ENCODE measurements around the gene TFAP2D. TPM values are rescaled to one million over a fixed set of nuclear protein-coding genes. Genes with fewer than 3 reads are reported as not detected.

The TFAP2D gene
- total and polyA plus RNA-seq, 7 experiments from 2014 or later = not detected

- ChIA-PET POLR2A (no interaction called here), CTCF (no interaction called here)
- H3K36me3 Mint-ChIP-seq = peaks cover 0 to 14% (median 2%) of the 10 kb centered on the region in 5 donors
- H3K4me3 Mint-ChIP-seq = peak overlapping the region in 2 of 10 donors; percentile 12 to 47
- H3K27me3 Mint-ChIP-seq = peaks cover 50 to 82% (median 77%) of the 10 kb centered on the region in 5 donors
- no peak overlapping the region for H3K27ac Mint-ChIP-seq
- ATAC-seq (no peak), DNase-seq (no peak)
- peaks cover 0 to 8% (median 3%) of the 10 kb centered on the region in 11 donors for H3K9me3 Mint-ChIP-seq
- no peaks in the 10 kb centered on the region for H3K36me3 ChIP-seq (ENCODE audit: control insufficient read depth in 2 of 3, insufficient read depth in 3 of 3, low read length in 3 of 3)
- H3K27me3 ChIP-seq (ENCODE audit: control insufficient read depth in 2 of 2, insufficient read depth in 2 of 2, low read length in 2 of 2) = peaks cover 0 to 22% of the 10 kb centered on the region in 2 donors
- H3K4me3 ChIP-seq (ENCODE audit: low read length) = no peak overlapping the region
- H3K27ac ChIP-seq (ENCODE audit: low read depth, low read length) = no peak overlapping the region
- H3K4me1 Mint-ChIP-seq = peaks cover 9 to 36% (median 30%) of the 10 kb centered on the region in 7 donors
- H3K4me1 ChIP-seq (ENCODE audit: control insufficient read depth in 2 of 2, insufficient read depth in 2 of 2, low read length in 2 of 2) = peaks cover 0 to 5% of the 10 kb centered on the region in 2 donors
- H3K9me3 ChIP-seq (ENCODE audit: control insufficient read depth in 2 of 3, low read length in 3 of 3) = no peaks in the 10 kb centered on the region
- intact Hi-C loops (cut with micrococcal nuclease) = loop anchor here (1.0 to 10.0 kb wide), 9 partner anchors 100 to 1845 kb away; no protein-coding TSS in a partner anchor
These were observed 103.8 kb downstream of the TFAP2D start for GRCh38 chr6:50816947-50817645.

GRCh38 chr6:50817646-50817950 lies 104.3 kb downstream of the TFAP2D start:
- no peak overlapping the region for H3K27ac ChIP-seq (ENCODE audit: low read depth, low read length)
- peaks cover 50 to 83% (median 82%) of the 10 kb centered on the region in 5 donors for H3K27me3 Mint-ChIP-seq
- peaks cover 9 to 40% (median 33%) of the 10 kb centered on the region in 7 donors for H3K4me1 Mint-ChIP-seq
- H3K36me3 ChIP-seq (ENCODE audit: control insufficient read depth in 2 of 3, insufficient read depth in 3 of 3, low read length in 3 of 3) = no peaks in the 10 kb centered on the region
- H3K9me3 ChIP-seq (ENCODE audit: control insufficient read depth in 2 of 3, low read length in 3 of 3) = no peaks in the 10 kb centered on the region
- peaks cover 0 to 26% of the 10 kb centered on the region in 2 donors for H3K27me3 ChIP-seq (ENCODE audit: control insufficient read depth in 2 of 2, insufficient read depth in 2 of 2, low read length in 2 of 2)
- intact Hi-C loops (cut with micrococcal nuclease) = loop anchor here (2.0 to 10.0 kb wide), 5 partner anchors 101 to 1845 kb away; no protein-coding TSS in a partner anchor
- H3K9me3 Mint-ChIP-seq = peaks cover 0 to 13% (median 3%) of the 10 kb centered on the region in 11 donors
- H3K36me3 Mint-ChIP-seq = peaks cover 0 to 14% (median 2%) of the 10 kb centered on the region in 5 donors
- no peak overlapping the region for H3K27ac Mint-ChIP-seq
- ChIA-PET POLR2A (no interaction called here), CTCF (no interaction called here)
- no peak for DNase-seq
- no peak overlapping the region for H3K4me3 Mint-ChIP-seq
- H3K4me3 ChIP-seq (ENCODE audit: low read length) = no peak overlapping the region
- no peak for ATAC-seq
- H3K4me1 ChIP-seq (ENCODE audit: control insufficient read depth in 2 of 2, insufficient read depth in 2 of 2, low read length in 2 of 2) = peaks cover 0 to 5% of the 10 kb centered on the region in 2 donors

DNA sequence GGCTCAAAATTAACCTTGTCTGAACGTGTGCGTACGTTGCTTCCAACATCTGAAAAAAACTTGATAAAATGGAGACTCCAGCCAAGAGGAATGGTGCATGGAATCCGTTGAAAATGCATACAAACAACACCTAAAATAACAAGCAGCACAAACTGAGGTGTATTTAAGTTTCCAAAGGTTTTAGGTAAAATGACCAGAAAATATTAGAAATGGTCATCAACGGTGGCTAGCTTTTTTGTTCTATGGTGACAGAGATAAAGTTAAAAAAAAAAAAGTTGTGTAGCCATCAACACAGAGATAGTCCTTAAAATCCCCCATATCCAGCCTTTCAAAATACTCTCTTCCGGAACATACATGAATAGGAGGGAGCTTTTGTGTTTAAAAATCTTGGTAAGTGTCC lies 104.7 kb downstream of the TFAP2D start:
- H3K9me3 Mint-ChIP-seq = peaks cover 0 to 13% (median 3%) of the 10 kb centered on the region in 11 donors
- peaks cover 9 to 40% (median 33%) of the 10 kb centered on the region in 7 donors for H3K4me1 Mint-ChIP-seq
- POLR2A ChIA-PET = no interaction called here
- peaks cover 54 to 87% (median 85%) of the 10 kb centered on the region in 5 donors for H3K27me3 Mint-ChIP-seq
- H3K36me3 Mint-ChIP-seq = peaks cover 0 to 14% (median 2%) of the 10 kb centered on the region in 5 donors
- Histone ChIP-seq H3K27ac (ENCODE audit: low read depth, low read length) (no peak overlapping the region), H3K36me3 (ENCODE audit: control insufficient read depth in 2 of 3, insufficient read depth in 3 of 3, low read length in 3 of 3) (no peaks in the 10 kb centered on the region), H3K9me3 (ENCODE audit: control insufficient read depth in 2 of 3, low read length in 3 of 3) (no peaks in the 10 kb centered on the region), H3K4me1 (ENCODE audit: control insufficient read depth in 2 of 2, insufficient read depth in 2 of 2, low read length in 2 of 2) (peaks cover 0 to 5% of the 10 kb centered on the region in 2 donors), H3K27me3 (ENCODE audit: control insufficient read depth in 2 of 2, insufficient read depth in 2 of 2, low read length in 2 of 2) (peaks cover 0 to 26% of the 10 kb centered on the region in 2 donors), H3K4me3 (ENCODE audit: low read length) (no peak overlapping the region)
- CTCF ChIA-PET = no interaction called here
- H3K4me3 Mint-ChIP-seq = no peak overlapping the region
- no peak overlapping the region for H3K27ac Mint-ChIP-seq
- DNase-seq (no peak), ATAC-seq (no peak)
- intact Hi-C loops (cut with micrococcal nuclease) = loop anchor here (2.0 to 10.0 kb wide), 5 partner anchors 27 to 1844 kb away; no protein-coding TSS in a partner anchor

DNA sequence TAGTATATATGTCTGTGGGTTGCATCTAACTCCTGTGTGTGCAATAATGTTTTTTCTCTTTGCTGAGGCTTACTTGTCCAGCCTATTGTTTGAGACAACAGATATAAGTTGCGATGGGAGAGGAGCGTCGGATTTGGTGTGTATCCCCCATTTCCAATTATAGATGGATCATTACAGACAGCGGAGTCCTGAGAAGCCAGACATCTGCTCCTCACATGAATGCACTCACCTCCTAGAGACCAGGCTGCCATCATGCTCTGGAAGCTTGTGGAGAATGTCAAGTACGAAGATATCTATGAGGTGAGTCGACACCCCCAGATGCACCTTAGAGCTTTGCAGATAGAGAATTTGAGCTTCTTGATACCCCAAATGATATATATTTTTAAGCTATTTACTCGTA lies 105.3 kb downstream of the TFAP2D start, which contains the start of gene TFAP2B:
Gene TFAP2B, plus strand, starts transcription at position 199 of the 400 bp plus-strand sequence. Its CDS starts 21 bp downstream, at position 220.
- peaks cover 0 to 26% of the 10 kb centered on the region in 2 donors for H3K27me3 ChIP-seq (ENCODE audit: control insufficient read depth in 2 of 2, insufficient read depth in 2 of 2, low read length in 2 of 2)
- intact Hi-C loops (cut with micrococcal nuclease) = loop anchor here (2.0 to 10.0 kb wide), 5 partner anchors 26 to 1844 kb away; no protein-coding TSS in a partner anchor

GRCh38 chr6:50819466-50819903 lies 106.2 kb downstream of the TFAP2D start:
- no peak overlapping the region for H3K27ac ChIP-seq (ENCODE audit: low read depth, low read length)
- Mint-ChIP-seq H3K36me3 (peaks cover 0 to 14% (median 2%) of the 10 kb centered on the region in 5 donors), H3K4me3 (peak overlapping the region in 2 of 10 donors; percentile 35 to 59), H3K27me3 (peaks cover 69 to 91% (median 88%) of the 10 kb centered on the region in 5 donors), H3K4me1 (peaks cover 9 to 40% (median 33%) of the 10 kb centered on the region in 7 donors), H3K9me3 (peaks cover 0 to 13% (median 4%) of the 10 kb centered on the region in 11 donors), H3K27ac (no peak overlapping the region)
- CTCF ChIA-PET = no interaction called here
- ATAC-seq (no peak), DNase-seq (peak in 1 of 9 donors; percentile 23)
- peaks cover 0 to 27% of the 10 kb centered on the region in 2 donors for H3K27me3 ChIP-seq (ENCODE audit: control insufficient read depth in 2 of 2, insufficient read depth in 2 of 2, low read length in 2 of 2)
- H3K36me3 ChIP-seq (ENCODE audit: control insufficient read depth in 2 of 3, insufficient read depth in 3 of 3, low read length in 3 of 3) = no peaks in the 10 kb centered on the region
- no peak overlapping the region for H3K4me3 ChIP-seq (ENCODE audit: low read length)
- H3K4me1 ChIP-seq (ENCODE audit: control insufficient read depth in 2 of 2, insufficient read depth in 2 of 2, low read length in 2 of 2) = peaks cover 0 to 5% of the 10 kb centered on the region in 2 donors
- no peaks in the 10 kb centered on the region for H3K9me3 ChIP-seq (ENCODE audit: control insufficient read depth in 2 of 3, low read length in 3 of 3)
- POLR2A ChIA-PET = no interaction called here
- intact Hi-C loops (cut with micrococcal nuclease) = loop anchor here (2.0 to 10.0 kb wide), 5 partner anchors 25 to 1843 kb away; no protein-coding TSS in a partner anchor

More for the DNA sequence above, 105.3 kb downstream of the TFAP2D start, which contains the start of gene TFAP2B:
- Histone ChIP-seq H3K4me3 (ENCODE audit: low read length) (no peak within 1 kb of the TSS), H3K27ac (ENCODE audit: low read depth, low read length) (no peak within 1 kb of the TSS), H3K36me3 (ENCODE audit: control insufficient read depth in 2 of 3, insufficient read depth in 3 of 3, low read length in 3 of 3) (no peaks in the 10 kb centered on the region), H3K9me3 (ENCODE audit: control insufficient read depth in 2 of 3, low read length in 3 of 3) (no peaks in the 10 kb centered on the region), H3K4me1 (ENCODE audit: control insufficient read depth in 2 of 2, insufficient read depth in 2 of 2, low read length in 2 of 2) (peaks cover 0 to 5% of the 10 kb centered on the region in 2 donors)
- H3K27me3 Mint-ChIP-seq = peaks cover 61 to 91% (median 88%) of the 10 kb centered on the region in 5 donors
- ChIA-PET POLR2A (no interaction called here), CTCF (no interaction called here)
- H3K27ac Mint-ChIP-seq = no peak within 1 kb of the TSS
- H3K4me3 Mint-ChIP-seq = peak within 1 kb of the TSS in 3 of 10 donors; percentile 18 to 59 (median 35)
- peaks cover 0 to 14% (median 2%) of the 10 kb centered on the region in 5 donors for H3K36me3 Mint-ChIP-seq
- DNase-seq = no peak
- peaks cover 0 to 13% (median 3%) of the 10 kb centered on the region in 11 donors for H3K9me3 Mint-ChIP-seq
- ATAC-seq = no peak
- H3K4me1 Mint-ChIP-seq = peaks cover 9 to 40% (median 33%) of the 10 kb centered on the region in 7 donors

DNA sequence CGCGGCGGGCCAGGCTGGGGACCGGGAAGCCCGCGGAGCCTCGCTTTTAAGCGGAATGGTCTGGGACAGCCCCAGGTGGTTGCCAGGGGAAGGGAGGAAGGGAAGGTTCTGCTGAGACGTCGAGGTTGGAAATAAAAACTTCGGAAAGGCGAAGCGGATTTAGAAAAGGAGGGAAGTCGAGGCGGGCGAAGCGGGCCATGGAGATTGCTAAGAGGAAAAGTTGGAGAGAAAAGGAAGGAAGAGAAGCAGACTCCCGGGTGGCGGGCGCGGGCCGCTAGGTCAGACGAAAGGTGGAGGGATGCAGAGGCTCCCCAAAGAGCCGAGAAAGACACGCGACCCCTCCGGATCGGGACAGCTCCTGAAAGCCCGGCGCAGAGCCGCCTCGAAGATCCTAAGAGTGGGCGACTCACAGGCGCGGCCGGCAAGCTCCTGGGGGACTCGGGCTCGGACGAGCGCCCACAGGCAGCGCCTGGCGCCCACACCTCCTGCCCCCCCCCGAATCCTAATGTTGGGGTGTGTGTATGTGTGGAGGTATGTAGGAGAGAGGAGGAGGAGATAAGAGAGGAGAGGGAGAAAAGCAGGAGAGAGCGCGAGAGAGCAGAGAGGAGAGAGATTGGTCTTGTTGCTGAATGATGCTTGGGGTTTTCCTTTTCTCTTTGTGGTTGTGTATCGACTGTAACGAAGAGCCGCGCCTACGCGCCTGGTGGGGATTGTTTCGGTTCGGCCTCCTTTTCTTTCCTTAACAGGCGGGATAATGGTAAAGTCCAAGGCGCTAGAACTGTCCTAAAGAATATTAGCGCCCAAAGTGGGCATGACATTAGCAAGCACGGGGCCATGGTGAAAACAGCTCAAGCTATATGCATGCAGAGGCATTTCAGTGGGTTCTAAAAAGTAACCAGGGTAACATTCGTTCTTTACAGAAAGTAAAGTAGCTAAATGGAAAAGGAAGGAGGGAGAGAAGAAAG lies 106.9 kb downstream of the TFAP2D start:
- Mint-ChIP-seq H3K27me3 (peaks cover 73 to 91% (median 88%) of the 10 kb centered on the region in 5 donors), H3K27ac (peak overlapping the region in 1 of 9 donors; percentile 42), H3K9me3 (peaks cover 0 to 15% (median 6%) of the 10 kb centered on the region in 11 donors), H3K4me1 (peaks cover 9 to 37% (median 33%) of the 10 kb centered on the region in 7 donors), H3K4me3 (peak overlapping the region in 6 of 10 donors; percentile 21 to 59 (median 43)), H3K36me3 (peaks cover 0 to 20% (median 2%) of the 10 kb centered on the region in 5 donors)
- intact Hi-C loops (cut with micrococcal nuclease) = loop anchor here (2.0 to 10.0 kb wide), 5 partner anchors 25 to 1842 kb away; no protein-coding TSS in a partner anchor
- Histone ChIP-seq H3K27ac (ENCODE audit: low read depth, low read length) (no peak overlapping the region), H3K4me1 (ENCODE audit: control insufficient read depth in 2 of 2, insufficient read depth in 2 of 2, low read length in 2 of 2) (peaks cover 0 to 5% of the 10 kb centered on the region in 2 donors), H3K4me3 (ENCODE audit: low read length) (no peak overlapping the region), H3K27me3 (ENCODE audit: control insufficient read depth in 2 of 2, insufficient read depth in 2 of 2, low read length in 2 of 2) (peaks cover 0 to 32% of the 10 kb centered on the region in 2 donors), H3K9me3 (ENCODE audit: control insufficient read depth in 2 of 3, low read length in 3 of 3) (no peaks in the 10 kb centered on the region), H3K36me3 (ENCODE audit: control insufficient read depth in 2 of 3, insufficient read depth in 3 of 3, low read length in 3 of 3) (no peaks in the 10 kb centered on the region)
- CTCF ChIA-PET = no interaction called here
- ATAC-seq (no peak), DNase-seq (no peak)
- POLR2A ChIA-PET = interaction anchor here (0.6 kb wide), 1 partner anchor 33 kb away, joined by 3 read pairs; no protein-coding TSS in a partner anchor
